GM12872 (cell line): Measurements from ENCODE around the gene STK16.
A peak's percentile ranks its signal among the peaks of the same experiment; 100 is the strongest.

ENCODE experiments used
- CTCF ChIP-seq: IDR thresholded peaks from 3 replicates; pipeline ENCODE4 v1.5.1; 2011; ENCODE audit warnings: low read depth, mild to moderate bottlenecking, low read length, moderate library complexity; ENCODE audit not compliant: insufficient read depth

Gene STK16

DNA sequence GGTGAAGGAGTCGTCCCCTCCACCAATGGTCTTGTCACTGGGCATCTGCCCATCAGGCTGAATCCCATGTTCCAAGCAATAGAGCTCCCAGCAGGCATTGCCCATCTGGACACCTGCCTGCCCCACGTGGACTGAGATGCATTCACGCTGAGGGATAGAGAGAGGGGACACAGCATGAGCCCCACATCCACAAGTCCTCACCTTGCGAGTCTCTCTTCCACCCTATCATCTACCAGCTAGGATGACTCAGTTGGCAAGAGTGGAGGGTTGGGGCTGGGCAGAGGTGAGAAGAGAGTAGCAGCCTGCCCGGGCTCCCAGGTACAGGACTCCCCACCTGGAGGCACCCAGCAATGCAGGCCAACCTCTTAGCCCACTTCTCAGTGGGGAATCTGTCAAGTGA lies 6.8 kb downstream of the STK16 start:
- no peak for TF ChIP-seq CTCF

GRCh38 chr2:219252570-219252899 lies 7.3 kb downstream of the STK16 start:
- 0 out of 3 replicates have a peak, but pooled peaks have one; percentile 3 for TF ChIP-seq CTCF

DNA sequence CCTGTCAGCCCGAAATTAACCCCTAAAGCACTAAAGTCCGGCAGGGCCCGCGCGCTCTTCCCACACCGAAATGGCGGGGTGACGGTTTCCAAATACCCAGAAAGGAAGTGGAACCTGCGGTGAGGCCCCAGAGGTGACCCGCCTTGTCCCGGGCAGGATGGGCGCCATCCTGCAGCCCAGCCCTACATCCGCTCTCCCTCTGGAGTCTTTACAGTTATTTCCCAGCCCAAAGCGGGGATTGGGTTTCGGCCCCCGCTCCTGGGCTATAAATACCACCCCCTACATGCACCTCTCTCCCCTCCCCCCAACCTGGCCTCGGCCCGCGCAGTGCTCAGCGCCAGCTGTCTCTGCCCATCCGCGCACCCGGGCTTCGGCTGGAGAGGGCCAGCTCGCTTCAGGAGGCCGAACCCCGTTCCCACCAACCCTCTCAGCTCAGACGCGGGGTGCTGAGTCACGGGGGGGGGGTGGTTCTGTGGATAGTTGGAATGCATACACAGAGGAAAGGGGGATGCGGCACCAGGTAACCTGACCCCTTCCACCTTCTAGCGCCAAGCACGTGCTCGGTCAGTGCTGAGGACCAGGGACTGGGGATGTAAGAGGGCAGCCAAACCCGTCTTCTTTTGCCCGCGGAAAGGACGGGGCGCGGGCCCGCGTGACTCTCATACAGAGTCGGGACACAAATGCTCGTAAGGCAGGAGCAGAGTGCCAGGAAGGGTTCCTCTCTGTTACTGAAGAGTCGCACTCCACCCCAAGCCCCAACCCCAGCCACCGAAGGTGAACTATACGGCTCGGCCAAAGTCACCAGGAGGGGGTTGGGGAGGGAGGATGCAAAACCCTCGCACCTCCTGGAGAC lies 7.8 kb downstream of the STK16 start, which contains the start of gene TUBA4B:
Gene TUBA4B, plus strand, starts transcription at position 344 of the 853 bp plus-strand sequence. Its CDS starts 165 bp downstream, at position 509.
- TF ChIP-seq CTCF = no peak

DNA sequence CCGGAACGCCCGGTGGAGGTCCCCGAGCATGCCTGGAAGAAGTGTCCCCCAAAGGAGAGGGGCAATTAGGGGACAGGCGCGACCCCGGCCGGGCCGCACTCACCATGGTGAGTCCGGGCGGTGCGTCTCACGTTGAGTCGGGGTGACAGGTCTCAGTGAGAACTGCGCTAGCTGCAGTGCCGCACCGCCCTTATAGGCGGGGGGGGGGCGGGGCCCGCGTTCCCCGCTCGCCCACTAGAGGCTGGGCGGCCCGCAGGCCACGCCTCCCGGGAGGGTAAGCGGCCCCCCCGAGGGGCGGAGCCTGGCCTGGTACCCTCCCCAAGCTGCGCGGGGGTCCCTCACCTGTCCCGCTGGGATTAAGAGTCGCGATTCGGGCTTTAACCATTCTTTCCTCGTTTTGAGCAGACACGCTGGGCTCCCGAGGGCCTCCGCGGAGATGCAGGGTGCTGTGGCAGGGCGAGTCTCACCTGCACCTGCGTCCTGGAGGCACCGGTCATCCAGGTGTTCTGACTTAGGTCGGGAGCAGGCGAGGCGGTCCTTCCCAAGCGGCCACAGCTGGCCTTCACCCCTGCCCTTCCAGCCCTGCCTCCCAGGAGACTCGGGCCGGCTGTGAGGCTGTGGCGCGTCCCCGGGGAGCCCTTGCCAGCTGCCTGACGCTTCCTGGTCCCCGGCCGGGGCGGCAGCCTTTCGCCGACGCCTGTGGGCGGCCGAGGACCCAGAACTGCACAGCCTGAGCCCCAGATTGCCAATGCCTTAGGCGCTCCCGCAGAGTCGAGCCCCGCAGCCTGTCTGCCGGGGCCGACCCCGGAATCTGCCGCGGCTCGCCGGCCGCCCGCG lies 8.7 kb downstream of the STK16 start, which contains the start of gene TUBA4A:
Gene TUBA4A, minus strand, starts transcription at position 166 of the 837 bp plus-strand sequence. Its CDS starts 60 bp downstream, at position 106.
- TF ChIP-seq CTCF = no peak

GRCh38 chr2:219254590-219255201 lies 9.4 kb downstream of the STK16 start:
- no peak for TF ChIP-seq CTCF

- no peak for TF ChIP-seq CTCF
Measured at GRCh38 chr2:219261024-219261855, 16.0 kb downstream of the STK16 start.
